Neural cell (in vitro differentiated cells): Measurements from ENCODE around the gene WFDC10A.

ENCODE experiments used
- EP300 ChIP-seq: fragments of 450-650 bp; conservative IDR thresholded peaks from 2 replicates; pipeline ENCODE4 v1.6.1; 2014; ENCODE audit warnings: antibody characterized with exemption, mild to moderate bottlenecking, moderate library complexity; ENCODE audit not compliant: poor library complexity, severe bottlenecking
- TAF1 ChIP-seq: IDR thresholded peaks from 2 replicates; pipeline ENCODE4 v1.6.1; 2012; ENCODE audit warnings: low read depth
- TF ChIP-seq, protein P1 (sequence below): IDR thresholded peaks from 2 replicates; pipeline ENCODE4 v1.6.1; 2012; ENCODE audit warnings: borderline replicate concordance

DNA sequence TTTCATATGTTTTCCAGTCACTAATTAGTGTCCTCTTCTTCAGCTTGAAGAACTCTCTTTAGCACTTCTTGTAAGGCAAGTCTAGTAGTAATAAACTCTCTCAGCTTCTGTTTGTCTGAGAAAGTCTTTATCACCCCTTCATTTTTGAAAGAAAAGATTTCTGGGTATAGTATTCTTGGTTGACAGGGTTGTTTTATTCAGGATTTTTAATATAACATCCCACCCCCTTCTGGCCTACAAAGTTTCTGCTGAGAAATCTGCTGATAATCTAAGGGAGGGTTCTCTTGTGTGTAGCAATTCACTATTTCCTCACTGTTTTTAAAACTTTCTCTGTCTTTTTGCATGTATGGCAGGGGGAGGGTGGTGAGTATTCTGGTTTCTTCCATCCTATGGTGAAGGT lies 50.1 kb downstream of the WFDC10A start:
- TF ChIP-seq, protein P1, sequence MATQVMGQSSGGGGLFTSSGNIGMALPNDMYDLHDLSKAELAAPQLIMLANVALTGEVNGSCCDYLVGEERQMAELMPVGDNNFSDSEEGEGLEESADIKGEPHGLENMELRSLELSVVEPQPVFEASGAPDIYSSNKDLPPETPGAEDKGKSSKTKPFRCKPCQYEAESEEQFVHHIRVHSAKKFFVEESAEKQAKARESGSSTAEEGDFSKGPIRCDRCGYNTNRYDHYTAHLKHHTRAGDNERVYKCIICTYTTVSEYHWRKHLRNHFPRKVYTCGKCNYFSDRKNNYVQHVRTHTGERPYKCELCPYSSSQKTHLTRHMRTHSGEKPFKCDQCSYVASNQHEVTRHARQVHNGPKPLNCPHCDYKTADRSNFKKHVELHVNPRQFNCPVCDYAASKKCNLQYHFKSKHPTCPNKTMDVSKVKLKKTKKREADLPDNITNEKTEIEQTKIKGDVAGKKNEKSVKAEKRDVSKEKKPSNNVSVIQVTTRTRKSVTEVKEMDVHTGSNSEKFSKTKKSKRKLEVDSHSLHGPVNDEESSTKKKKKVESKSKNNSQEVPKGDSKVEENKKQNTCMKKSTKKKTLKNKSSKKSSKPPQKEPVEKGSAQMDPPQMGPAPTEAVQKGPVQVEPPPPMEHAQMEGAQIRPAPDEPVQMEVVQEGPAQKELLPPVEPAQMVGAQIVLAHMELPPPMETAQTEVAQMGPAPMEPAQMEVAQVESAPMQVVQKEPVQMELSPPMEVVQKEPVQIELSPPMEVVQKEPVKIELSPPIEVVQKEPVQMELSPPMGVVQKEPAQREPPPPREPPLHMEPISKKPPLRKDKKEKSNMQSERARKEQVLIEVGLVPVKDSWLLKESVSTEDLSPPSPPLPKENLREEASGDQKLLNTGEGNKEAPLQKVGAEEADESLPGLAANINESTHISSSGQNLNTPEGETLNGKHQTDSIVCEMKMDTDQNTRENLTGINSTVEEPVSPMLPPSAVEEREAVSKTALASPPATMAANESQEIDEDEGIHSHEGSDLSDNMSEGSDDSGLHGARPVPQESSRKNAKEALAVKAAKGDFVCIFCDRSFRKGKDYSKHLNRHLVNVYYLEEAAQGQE, result no peak
- no peak for TF ChIP-seq EP300
- no peak for TF ChIP-seq TAF1
